HL-60 (cell line): ENCODE data around the gene ARHGAP11B.
A peak's percentile ranks its signal among the peaks of the same experiment; 100 is the strongest.
"Not testable (repeated sequence)": the region's sequence is repeated elsewhere in the genome, so short reads cannot be mapped to it uniquely, and the experiment has no call there.

Experiments used
- CTCF ChIP-seq: IDR thresholded peaks from one replicate; pipeline ENCODE4 v1.5.1; 2011; ENCODE audit warnings: low read length, control low read depth, inconsistent platforms; ENCODE audit not compliant: insufficient read depth
- POLR2AphosphoS5 ChIP-seq: IDR thresholded peaks from 2 replicates; pipeline ENCODE4 v1.6.1; 2012; ENCODE audit warnings: low read depth
- TF ChIP-seq, protein P1 (sequence below): IDR thresholded peaks from 2 replicates; pipeline ENCODE4 v1.6.1; 2012; ENCODE audit warnings: low read depth; ENCODE audit not compliant: insufficient replicate concordance

- TF ChIP-seq CTCF, result peak; percentile 7
- not testable (repeated sequence) for TF ChIP-seq POLR2AphosphoS5
- TF ChIP-seq, protein P1, sequence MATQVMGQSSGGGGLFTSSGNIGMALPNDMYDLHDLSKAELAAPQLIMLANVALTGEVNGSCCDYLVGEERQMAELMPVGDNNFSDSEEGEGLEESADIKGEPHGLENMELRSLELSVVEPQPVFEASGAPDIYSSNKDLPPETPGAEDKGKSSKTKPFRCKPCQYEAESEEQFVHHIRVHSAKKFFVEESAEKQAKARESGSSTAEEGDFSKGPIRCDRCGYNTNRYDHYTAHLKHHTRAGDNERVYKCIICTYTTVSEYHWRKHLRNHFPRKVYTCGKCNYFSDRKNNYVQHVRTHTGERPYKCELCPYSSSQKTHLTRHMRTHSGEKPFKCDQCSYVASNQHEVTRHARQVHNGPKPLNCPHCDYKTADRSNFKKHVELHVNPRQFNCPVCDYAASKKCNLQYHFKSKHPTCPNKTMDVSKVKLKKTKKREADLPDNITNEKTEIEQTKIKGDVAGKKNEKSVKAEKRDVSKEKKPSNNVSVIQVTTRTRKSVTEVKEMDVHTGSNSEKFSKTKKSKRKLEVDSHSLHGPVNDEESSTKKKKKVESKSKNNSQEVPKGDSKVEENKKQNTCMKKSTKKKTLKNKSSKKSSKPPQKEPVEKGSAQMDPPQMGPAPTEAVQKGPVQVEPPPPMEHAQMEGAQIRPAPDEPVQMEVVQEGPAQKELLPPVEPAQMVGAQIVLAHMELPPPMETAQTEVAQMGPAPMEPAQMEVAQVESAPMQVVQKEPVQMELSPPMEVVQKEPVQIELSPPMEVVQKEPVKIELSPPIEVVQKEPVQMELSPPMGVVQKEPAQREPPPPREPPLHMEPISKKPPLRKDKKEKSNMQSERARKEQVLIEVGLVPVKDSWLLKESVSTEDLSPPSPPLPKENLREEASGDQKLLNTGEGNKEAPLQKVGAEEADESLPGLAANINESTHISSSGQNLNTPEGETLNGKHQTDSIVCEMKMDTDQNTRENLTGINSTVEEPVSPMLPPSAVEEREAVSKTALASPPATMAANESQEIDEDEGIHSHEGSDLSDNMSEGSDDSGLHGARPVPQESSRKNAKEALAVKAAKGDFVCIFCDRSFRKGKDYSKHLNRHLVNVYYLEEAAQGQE, result not testable (repeated sequence)
These were observed 35.2 kb downstream of the ARHGAP11B start for GRCh38 chr15:30661154-30661553.
